NCI-H1092 treated with DMSO at 0.1 percent for 48 hours (cell line): ENCODE results near the gene IFT25.

Experiments
- DNase-seq: peaks from one replicate; lab custom pipeline; 2025; lab: John Stamatoyannopoulos, UW

IFT25 gene

DNA sequence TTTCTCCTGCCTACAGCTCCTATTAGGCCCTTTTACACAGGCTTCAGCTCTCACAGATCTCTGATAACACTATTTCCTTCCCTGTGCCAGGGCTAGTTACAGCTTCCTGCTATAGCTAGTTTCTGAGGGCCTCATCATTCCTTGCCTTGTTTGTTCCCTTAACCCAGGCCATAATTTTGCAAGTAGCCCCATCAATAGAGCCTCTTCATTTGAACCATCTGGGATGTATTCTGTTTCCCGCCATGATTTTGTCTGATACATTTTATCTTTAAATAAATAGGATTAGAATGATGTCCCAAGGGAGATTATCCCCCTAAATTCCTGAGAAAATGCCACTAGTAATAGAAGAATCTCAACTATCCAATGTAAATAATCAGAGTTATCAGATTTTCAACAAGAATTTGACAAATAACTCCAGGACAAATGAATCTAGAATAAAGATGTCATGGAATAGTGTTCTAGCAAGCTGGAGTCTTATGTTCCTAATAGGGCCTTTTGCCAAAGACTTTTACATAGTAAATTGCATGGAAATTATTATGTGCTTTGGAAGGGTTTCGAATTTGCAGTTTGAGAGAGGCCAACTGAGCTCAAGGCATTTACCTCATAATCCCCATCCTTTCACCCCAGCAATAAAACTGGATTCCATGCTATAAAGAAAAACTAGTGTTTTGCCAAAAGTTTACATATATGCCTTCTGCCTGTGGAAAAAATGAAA is 16.1 kb downstream of the IFT25 start:
- no peak for DNase-seq

DNA sequence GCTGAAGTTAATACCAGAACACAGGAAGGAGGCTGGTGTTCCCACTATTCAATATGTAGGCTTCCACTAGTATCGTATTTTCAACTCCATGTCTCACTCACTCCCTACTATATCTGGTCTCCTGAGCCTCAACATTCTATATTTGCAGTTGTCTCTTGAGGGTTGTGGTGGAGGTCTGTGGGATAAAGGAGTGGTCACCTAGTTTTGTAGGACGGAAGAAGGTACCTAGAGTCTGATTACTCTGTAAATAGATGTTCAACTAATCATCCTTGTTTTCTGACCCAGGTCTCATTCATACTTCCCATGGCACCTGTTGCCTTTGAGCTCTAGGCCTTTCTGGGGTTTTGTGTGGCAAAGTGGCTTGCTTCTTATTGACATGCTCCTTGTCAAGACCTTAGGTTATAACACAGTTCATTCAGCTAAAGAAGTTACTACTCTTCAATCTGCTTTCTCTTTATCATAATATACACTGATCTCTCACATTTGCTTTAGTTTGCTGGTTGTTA is 18.1 kb downstream of the IFT25 start:
- no peak for DNase-seq

DNA sequence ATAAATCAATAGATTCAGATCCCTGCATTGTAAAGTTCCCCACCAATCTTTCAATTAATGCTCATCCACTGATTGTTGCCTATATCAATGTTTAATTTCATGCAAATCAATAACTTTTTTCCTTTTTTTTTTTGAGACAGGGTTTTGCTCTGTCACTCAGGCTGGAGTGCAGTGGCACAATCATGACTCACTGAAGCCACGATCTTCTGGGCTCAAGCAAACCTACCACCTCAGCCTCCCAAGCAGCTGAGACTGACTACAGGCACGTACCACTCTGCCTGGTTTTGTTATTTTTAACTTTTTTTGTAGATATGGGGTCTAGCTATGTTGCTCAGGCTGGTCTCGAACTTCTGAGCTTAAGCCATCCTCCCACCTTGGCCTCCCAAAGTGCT is 25.8 kb downstream of the IFT25 start:
- no peak for DNase-seq

DNA sequence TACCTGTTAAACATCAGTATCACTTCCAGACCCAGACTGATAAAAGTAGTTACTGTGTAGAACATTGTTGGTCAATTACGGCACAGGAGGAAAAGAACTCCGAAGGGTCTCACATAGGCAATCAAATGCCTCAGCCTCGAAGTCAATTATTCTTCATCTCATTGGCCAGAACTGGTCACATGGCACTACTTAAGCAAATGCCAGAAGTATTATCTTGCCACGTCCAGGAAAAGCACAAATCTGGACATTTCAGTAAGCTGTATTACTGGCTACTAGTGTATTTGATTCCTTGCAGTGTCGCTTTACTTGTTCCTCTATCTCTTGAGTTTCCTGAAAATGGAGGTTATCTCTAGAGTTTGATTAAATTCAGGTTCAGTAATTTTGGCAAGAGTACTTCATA is 27.2 kb downstream of the IFT25 start:
- no peak for DNase-seq

DNA sequence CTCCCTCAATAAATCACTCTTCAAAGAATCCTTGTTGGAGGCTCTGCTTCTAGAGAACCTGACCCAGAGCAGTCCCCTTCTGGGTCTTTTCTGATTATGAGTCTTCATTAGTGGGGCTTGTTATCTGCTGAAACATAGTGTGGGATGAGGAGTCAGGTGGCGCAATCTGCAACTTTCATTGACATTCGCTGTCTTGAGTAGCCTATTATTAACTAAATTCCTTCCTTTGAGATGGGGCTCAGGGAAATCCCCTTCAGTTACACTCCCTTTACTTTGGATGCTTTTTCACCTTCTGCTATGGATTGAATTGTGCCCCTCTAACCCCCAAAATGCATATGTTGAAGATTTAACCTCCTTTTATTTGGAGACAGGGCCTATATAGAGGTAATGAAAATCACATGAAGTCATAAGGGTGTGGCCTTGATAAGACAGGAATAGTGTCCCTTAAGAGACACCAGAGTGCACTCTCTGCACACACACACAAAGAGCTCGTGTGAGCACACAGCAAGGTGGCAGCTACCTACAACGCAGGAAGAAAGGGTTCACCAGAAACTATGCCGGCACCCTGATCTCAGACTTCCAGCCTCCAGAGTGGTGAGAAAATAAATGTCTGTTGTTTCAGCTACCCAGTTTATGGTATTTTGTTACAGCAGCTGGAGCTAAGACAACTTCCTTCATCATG is 32.0 kb downstream of the IFT25 start:
- DNase-seq: no peak

DNA sequence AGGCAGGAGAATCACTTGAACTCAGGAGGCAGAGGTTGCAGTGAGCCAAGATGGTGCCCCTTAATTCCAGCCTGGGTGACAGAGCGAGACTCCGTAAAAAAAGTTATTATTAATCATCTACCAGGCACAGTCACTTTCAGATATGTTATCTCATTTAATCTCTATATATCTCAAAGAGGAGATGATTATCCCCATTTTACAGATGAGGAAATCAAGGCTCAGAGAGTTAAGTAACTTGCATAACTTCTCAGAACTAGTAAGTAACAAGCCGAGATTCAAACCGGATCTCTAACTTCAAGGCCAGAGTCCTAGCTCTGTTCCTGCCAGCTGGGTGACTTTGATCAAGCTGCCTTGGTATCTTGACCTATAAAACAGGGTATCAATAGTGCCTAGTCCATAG is 34.1 kb downstream of the IFT25 start:
- no peak for DNase-seq

DNA sequence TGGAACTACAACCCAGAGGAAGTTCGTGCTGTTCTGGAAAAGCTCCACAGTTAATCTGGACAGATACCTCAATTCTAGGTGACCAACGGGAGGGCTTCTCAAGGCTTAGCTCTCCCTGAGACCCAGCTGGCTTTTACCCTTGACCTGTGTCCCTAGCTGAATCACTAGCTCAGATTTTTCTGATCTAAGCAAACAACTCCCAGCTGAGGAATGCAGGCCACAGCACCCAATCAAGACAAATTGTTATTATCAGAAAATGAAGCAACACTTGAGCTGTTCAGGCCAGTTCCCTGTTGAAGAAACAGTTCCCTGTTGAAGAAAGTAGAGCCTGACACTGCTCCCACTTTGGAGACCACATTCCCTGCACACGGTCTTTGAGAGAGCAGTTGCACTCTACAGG is 35.6 kb downstream of the IFT25 start:
- DNase-seq: no peak

DNA sequence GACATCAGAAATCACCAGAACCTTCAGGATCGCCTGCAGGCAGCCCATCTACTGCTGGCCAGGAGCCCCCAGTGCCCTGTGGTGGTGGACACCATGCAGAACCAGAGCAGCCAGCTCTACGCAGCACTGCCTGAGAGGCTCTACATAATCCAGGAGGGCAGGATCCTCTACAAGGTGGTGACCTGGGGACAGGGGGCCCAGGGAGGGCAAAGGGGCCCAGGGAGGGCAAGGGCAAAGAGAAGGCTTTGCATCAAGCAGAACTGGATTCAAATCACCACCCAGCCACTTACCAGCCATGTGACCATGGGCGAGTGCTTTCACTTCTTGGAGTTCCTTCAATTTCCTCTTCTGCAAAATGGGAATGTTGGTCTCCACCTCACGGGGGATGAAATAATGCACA is 39.4 kb downstream of the IFT25 start:
- no peak for DNase-seq

DNA sequence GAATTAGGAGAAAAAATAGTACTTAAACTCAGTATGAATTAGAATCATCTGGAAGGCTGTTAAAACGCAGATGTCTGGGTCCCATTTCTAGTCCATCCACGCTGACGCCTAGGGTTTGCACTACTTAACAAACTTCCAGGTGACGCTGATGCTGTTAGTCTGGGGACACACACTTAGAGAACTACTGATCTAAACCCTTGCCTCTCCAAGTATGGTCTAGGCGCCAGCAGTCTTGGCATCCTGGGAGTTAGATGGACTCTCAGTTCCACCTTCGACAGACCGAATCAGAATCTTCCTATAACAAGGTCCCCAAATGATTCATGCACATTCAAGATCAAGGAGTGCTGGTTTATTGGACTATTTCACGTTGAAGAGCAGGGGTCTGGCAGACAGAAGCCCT is 40.0 kb downstream of the IFT25 start:
- DNase-seq: no peak

DNA sequence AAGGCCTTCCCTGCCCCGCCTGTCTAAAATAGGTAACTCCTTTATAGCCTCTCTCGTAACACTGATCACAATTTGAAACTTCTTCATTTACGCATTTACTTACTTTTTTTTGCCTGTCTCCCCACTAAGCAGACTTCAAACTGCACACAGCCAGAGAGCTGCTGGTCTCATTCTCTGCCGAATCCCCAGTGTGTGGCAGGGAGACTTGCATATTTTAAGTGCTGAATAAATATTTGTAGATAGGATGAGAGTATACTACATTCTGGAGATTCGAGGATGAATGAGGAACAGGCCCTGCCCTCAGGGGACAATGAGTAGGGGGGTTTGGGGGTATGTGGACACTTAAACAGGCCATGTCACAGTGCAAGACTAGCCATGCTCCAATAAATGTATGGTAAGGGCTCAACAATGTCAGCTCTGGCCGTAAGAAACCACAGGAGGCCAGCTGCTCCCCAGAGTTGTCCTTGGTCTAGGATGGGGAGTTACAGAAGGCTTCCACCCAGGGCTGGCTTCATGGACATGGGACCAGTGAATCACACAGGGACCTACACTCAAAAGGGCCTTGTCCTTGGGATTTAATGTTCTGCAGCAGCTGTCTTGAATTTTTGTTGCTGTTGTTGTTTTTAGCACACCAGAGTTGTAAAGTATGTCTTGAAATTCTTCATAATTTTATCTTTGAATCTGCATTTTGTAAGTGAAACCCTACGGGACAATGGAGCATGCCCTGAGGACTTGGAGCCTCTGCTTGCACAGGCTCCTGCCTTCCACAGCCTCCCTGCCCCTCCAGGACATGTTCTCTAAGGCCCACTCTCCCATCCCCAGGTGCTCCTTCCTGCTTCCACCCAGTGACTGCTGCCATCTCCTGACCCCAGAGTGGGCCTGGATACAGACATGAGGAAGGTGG is 43.0 kb downstream of the IFT25 start:
- DNase-seq: no peak

DNA sequence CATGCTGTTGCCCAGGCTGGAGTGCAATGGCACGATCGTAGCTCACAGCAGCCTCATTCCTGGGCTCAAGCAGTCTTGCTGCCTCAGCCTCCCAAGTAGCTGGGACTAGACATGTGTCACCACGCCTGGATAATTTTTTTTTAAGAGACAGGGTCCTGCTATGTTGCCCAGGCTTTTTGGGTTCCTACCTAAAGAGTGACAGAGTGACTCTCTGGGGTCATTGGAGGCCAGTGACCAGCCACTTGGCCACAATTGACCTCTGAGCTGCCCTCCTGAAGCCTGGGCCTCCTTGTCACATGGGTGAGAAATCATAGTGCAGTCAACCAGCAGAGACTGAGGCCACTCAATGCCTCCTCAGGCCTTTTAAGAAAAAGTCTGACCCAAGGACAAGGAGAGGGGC is 45.8 kb downstream of the IFT25 start:
- no peak for DNase-seq

DNA sequence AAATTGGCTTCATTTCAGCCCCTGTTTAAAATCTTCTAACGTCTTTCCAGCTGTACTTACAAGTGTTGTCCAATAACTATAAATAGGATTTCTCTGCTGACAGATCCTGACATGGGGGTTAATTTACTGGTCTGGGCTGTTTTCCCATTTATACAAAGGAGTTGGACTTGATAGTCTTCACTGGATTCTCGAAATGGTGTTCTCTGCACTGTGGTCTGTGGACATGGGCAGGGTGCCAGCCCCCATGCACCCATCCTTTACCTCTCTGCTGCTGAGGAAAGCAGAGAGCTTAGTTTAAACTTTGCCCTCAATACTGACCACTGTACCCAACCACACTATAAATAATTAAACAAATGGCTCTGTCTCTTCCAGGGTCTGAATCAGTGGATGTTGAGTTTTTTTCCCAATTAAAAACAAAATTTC is 46.3 kb downstream of the IFT25 start:
- DNase-seq: peak; percentile 37

DNA sequence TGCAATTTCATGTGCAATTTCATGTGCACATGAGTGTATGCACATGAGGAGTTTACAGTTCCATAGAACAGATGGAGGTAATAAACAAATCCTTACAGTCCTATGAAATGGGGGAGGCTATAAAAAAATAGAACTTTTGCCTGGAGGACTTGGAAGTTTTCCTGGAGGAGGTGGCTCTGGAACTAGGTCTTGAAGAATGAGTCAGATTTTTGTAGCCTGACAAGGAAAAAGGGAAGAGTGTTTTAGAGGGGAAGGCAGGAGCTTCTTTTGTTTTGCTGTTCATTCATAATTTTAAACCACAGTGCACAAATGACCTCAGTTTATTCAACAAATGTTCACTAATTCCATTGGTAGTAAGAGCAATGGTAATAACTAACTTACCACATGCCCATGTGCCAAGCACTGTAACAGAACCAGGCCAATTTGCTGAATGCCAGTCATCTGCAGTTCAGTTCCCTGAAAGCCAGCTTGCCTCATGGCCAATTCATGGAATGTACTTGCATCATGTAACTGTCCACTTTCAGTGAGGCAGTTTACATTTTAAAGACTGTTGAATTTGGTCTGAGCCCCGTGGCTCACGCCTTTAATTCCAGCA is 48.8 kb downstream of the IFT25 start:
- DNase-seq: no peak

DNA sequence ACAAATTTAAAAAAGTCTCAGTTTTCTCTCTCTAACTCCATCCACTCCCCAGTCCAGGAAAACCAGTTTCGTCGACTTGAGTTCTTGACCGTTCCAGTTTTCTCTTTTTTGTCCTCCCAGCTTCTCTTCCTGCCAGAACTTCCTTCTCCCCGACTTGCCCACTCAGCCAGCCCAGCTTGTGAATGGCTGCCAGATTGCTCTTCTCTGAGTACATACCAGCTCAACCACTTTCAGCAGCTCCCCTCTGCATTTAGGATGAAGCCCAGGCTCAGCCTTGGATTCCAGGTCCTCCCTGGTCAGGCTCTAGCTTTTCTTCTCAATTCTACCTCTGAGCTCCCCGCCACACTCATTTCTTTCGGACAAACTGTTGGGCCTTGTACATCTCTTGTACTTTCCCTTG is 50.1 kb downstream of the IFT25 start:
- no peak for DNase-seq

DNA sequence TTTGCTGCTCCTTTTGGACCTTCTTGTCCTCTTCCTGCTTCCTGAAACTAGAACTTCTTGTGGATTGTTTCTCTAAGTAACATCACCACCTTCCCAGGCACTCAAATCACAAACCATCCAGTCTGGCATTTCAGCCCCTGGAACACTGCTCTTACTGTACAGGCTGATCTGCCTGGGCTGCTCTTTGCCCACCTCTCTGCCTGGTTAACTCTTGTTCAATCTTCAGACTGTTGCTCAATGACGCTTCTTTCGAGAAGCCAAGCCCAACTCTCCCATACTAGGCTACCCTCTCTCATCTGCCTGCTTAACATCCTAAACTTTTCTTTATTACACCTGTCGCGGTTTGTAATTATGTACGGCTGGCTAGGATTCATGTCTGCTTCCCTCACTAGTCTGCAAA is 50.9 kb downstream of the IFT25 start:
- DNase-seq: no peak

DNA sequence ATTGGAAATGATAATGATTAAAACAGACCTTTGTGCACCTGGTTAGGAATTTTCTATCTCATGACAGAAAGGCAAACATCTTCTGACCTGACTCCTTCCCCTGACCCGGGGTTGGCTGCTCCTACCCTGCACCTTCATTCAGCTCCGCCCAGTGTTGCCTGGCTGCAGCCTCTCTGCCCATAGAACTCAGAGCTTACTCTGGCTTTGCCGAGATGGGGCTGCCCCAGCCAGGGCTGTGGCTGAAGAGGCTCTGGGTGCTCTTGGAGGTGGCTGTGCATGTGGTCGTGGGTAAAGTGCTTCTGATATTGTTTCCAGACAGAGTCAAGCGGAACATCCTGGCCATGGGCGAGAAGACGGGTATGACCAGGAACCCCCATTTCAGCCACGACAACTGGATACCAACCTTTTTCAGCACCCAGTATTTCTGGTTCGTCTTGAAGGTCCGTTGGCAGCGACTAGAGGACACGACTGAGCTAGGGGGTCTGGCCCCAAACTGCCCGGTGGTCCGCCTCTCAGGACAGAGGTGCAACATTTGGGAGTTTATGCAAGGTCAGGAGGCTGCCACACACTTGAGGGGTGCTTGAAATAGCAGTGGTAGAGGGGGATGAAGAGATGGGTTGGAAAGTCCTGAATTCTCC is 51.4 kb downstream of the IFT25 start, which contains the start of gene DIO1:
Gene DIO1, plus strand, starts transcription at position 189 of the 638 bp plus-strand sequence. Its CDS starts 24 bp downstream, at position 213.
- no peak for DNase-seq

DNA sequence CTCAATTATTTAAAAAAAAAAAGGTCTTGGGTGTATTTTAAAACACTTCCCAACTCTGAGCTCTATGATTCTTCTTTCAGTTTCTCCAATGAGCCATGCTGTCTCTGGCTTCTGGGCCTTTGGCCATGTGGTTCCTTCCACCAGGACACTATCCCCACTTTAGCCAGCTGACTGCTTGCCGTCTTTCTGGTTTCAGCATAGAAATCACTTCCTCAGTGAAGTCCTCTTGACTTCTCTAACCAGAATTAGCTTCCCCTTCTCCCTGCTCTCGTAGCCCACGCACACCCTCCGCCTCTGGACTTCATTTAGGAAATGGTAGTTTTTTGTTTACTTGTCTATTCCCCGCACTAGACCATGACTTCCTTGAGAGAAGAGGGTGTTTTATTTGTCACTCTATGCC is 52.6 kb downstream of the IFT25 start:
- DNase-seq: no peak

DNA sequence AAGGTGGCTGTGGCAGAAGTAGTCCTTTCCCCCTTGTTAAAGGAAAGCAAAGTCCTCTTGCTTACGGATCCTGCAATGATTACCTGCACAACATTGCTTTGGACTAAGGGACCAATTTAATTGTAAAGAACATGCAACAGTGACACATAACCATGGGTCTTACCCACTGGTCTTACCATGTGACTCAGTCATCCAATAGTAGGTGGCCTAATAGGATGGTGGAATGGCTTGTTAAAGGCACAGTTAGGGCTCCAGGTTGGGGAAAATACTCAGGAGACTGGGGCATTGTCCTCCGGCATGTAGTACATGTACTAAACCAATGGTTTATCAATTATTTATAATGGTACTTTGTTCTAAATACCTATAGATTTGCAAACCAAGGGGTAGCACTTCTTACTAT is 53.8 kb downstream of the IFT25 start:
- DNase-seq: no peak

DNA sequence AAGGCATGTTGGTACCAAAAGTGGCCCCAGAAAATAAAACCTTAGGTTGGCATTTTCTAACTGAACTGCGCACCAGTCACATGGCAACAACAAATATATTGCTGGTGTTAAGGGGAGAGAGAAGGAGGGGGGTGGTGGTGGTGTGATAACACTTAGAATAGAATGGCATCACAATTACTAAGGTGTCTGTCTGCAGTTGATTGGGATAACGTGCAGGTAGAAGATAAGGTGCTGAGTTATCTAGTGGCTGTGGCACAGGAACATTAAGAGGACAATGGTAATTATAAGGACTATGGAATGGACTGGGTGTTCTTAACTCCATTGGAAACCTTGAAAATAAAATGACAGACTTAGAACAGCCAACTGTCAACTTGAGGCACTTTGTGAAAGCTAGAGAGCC is 54.5 kb downstream of the IFT25 start:
- no peak for DNase-seq

DNA sequence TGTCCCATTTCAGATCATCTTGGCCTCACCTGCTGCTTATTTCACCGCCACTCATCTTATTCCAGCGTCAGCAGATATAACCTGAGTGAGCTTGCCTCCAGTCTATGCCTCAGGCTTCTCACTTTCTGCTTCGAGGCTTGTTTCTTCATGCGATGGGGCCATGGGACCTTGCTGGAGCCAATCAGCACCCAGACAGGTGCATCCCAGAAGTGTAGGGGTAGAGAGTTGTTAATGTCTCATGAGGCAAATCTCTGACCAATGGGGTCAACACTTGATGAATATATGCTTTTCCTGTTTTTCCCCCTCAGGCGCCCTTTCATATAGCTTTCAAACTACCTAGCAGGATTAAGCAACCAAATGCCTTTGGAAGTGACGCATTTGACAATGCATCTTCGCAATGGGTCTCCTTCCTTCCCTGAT is 55.0 kb downstream of the IFT25 start:
- no peak for DNase-seq
